GM12875 (cell line): ENCODE data around the gene DNM1L.

Source experiments
- H3K4me3 ChIP-seq: one replicate; pipeline ENCODE4 v1.5.1; 2011; ENCODE audit warnings: low read depth, low read length, control low read depth
- CTCF ChIP-seq: IDR thresholded peaks from 2 replicates; pipeline ENCODE4 v1.5.1; 2011; ENCODE audit warnings: low read depth, mild to moderate bottlenecking, control low read depth, inconsistent platforms, low read length, moderate library complexity, borderline replicate concordance; ENCODE audit not compliant: insufficient read depth

Gene DNM1L

DNA sequence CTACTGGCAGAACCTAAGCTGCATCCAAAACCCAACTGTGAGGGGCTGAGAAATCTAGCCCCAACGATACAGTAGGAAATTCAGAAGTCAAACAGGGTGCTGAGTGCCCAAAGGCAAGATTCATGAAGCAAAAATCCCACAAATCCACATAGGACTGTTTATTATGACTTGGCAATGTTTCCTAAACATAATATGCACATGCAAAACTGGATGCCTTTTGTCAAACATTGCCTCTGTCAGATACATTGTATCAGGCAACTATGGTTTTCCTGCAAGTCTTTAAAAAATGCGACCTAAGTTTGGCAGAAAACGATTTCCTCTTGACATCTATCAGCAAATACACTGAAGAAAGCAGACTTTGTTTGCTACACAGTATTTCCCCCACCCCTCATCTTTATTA, 103.9 kb downstream of the DNM1L start:
- TF ChIP-seq CTCF = no peak
- H3K4me3 ChIP-seq = no peak overlapping the region

- no peak overlapping the region for H3K4me3 ChIP-seq
- no peak for TF ChIP-seq CTCF
Observed at GRCh38 chr12:32785557-32785956, 106.5 kb downstream of the DNM1L start.

- H3K4me3 ChIP-seq = no peak overlapping the region
Observed at GRCh38 chr12:32788405-32788804, 109.3 kb downstream of the DNM1L start.

GRCh38 chr12:32789446-32789845, 110.3 kb downstream of the DNM1L start:
- no peak overlapping the region for H3K4me3 ChIP-seq
- no peak for TF ChIP-seq CTCF

More at GRCh38 chr12:32788405-32788804, 109.3 kb downstream of the DNM1L start:
- TF ChIP-seq CTCF = no peak

DNA sequence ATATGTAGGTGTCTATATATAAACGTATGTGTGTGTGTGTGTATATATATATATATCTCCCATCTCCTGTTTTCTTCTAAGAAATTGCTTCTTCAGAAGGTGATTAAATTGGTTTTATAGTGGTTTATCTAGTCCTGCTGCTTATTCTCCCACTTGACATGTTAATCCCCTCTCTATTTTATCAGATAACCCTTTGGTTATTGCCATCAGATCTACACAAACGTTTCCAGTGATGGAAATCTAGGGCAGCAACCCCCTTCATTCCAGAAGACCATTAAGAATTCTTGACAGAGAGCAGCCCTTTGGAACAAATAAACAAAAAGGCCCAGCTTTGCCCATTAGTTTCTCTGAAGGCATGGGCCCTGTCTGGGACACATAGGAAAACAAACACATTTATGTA, 110.8 kb downstream of the DNM1L start:
- TF ChIP-seq CTCF = no peak
- no peak overlapping the region for H3K4me3 ChIP-seq

GRCh38 chr12:32794281-32794680, 115.2 kb downstream of the DNM1L start:
- no peak for TF ChIP-seq CTCF
- H3K4me3 ChIP-seq = no peak overlapping the region
